ENCODE data around the gene SLC37A1.
A peak's percentile ranks its signal among the peaks of the same experiment; 100 is the strongest.

The SLC37A1 gene

DNA sequence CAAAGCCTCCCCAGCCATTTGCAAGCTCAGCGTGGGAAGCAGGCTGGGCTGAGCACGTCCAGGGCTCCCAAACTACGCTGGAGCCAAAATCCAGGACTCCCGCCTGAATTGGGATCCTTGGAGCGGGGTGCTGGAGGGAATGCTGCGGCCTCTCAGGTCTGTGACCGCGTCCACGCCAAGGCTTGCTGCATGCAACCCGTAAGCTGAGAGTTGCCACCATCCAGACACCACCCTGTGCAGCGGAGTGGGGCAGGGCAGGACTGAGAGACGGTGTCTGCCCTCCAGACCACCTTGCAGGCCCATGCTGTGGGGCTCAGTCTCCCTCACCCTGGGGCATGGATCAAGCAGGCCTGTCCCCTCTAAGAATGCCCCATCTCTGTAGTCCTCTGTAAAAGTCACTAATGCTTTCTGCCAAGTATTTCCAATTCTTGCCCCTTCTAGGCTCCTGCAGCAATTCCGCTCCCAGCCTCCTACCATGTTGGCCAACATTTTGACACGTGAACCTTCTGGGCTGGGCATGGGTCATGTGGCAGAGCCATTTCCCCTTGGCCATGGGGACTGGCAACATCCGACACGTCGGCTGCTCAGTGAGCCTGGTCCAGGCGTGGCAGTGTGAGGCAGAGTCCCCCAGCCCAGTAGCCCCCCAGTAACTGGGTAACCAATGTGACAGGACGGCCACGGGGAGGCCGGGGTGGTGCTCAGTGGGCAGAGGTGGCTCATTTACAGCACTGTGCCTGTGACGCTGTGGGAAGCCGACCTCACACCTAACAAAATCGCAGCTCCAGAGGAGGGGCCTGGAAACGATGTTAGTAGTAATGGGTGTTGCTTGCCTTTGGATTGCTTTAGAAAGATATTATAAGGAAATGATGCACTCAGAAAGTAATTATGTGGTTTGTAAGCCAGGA is 81.9 kb downstream of the SLC37A1 start:
- H3K27me3 ChIP-seq (ENCODE audit: control insufficient read depth in 1 of 2, insufficient read depth in 1 of 2, low read length in 2 of 2) = peaks cover 23 to 72% of the 10 kb centered on the region in 2 experiments
- no peak overlapping the region for H2BK120ac ChIP-seq (ENCODE audit: low read depth, low read length)
- H3K14ac ChIP-seq (ENCODE audit: low read length in 2 of 2) = peak overlapping the region in 1 of 2 experiments; percentile 31
- peaks cover 12% of the 10 kb centered on the region for H3K9me3 ChIP-seq (ENCODE audit: control insufficient read depth, low read length)
- no peak overlapping the region for H4K8ac ChIP-seq (ENCODE audit: low read length)
- 94% methylated on average over 25 of the region's 25 CpGs for WGBS
- no peak overlapping the region for H3K27ac ChIP-seq (ENCODE audit: low read length, poor library complexity, severe bottlenecking)
- no peak for DNase-seq
- no peak overlapping the region for H2AFZ ChIP-seq (ENCODE audit: low read depth, low read length)
- no peak overlapping the region for H3K4ac ChIP-seq (ENCODE audit: low read depth in 1 of 2, low read length in 2 of 2)
- no peak overlapping the region for H2BK5ac ChIP-seq (ENCODE audit: low read depth, low read length, poor library complexity, severe bottlenecking)
- H3K4me2 ChIP-seq (ENCODE audit: low read length, poor library complexity, severe bottlenecking) = no peak overlapping the region
- H2BK12ac ChIP-seq (ENCODE audit: low read length in 2 of 2) = no peak overlapping the region
- peak overlapping the region; percentile 28 for H4K91ac ChIP-seq (ENCODE audit: low read length)
- H3K18ac ChIP-seq (ENCODE audit: low read depth in 1 of 2, low read length in 2 of 2) = no peak overlapping the region
- H3K4me3 ChIP-seq (ENCODE audit: insufficient read depth in 1 of 2, low read depth in 1 of 2, low read length in 2 of 2) = no peak overlapping the region
- H3K9ac ChIP-seq (ENCODE audit: low read length) = no peak overlapping the region
- no peaks in the 10 kb centered on the region for H3K36me3 ChIP-seq (ENCODE audit: control insufficient read depth in 1 of 2, insufficient read depth in 2 of 2, low read depth in 1 of 2, low read length in 2 of 2)
- H3K4me1 ChIP-seq (ENCODE audit: control insufficient read depth, insufficient read depth, low read depth, low read length) = peaks cover 3% of the 10 kb centered on the region
- no peak overlapping the region for H2BK15ac ChIP-seq (ENCODE audit: low read depth, poor library complexity, severe bottlenecking)
- H3K23ac ChIP-seq (ENCODE audit: low read length in 2 of 2) = no peak overlapping the region
- H2AK5ac ChIP-seq (ENCODE audit: low read length, severe bottlenecking) = no peak overlapping the region
- H3K79me1 ChIP-seq (replicated peaks; ENCODE audit: low read length, poor library complexity, severe bottlenecking) = no peaks in the 10 kb centered on the region

DNA sequence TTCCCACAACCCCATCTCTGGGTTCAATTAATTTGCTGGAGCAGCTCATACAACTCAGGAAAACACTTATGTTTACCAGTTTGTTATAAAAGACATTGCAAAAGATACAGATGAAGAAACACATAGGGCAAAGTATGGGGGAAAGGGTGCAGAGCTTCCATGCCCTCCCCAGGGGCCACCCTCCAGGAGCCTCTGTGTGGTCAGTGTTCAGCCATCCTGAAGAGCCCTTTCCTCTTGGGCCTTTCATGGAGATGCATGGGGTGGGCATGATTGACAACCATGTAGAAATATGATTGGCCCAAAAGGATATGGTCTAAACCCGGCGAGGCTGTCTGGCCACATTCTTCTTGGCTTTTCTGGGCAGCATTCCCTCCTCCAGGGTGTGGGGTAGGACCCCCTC is 83.0 kb downstream of the SLC37A1 start:
- H3K4me2 ChIP-seq (ENCODE audit: low read length, poor library complexity, severe bottlenecking) = no peak overlapping the region
- no peak overlapping the region for H2BK5ac ChIP-seq (ENCODE audit: low read depth, low read length, poor library complexity, severe bottlenecking)
- 100% methylated on average over 2 of the region's 2 CpGs for WGBS

DNA sequence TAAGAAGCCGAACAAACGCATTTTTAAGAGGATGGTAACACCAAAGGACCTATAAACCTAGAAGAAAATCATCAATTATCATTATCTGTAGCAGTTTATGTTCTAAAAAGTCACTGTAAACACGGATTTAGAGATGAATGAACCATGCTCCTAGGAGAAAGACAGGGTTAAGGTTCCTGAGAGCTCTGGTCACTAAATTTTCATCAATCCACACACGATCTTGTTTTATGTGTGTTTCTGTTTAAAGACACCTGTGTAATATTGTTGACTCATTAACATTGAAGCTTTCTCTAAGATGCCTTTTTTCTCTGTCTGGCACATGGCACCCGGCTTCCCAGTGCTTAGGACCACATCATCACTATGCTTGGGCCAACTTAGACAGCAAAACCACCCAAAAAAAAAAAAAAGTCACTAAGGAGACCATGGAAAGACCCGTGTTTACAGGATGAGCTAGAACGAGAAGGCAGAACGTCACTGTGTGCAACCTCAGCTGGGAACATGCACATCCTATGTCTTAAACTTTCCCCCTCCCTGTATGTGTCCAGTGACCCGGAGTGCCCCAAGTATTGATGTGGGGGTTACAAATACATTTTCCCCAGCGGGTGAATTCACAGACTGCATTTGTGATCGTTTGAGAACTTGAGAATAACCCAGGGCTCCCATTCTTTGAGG is 84.0 kb downstream of the SLC37A1 start:
- H3K9me3 ChIP-seq (ENCODE audit: control insufficient read depth, low read length) = peaks cover 12% of the 10 kb centered on the region
- no peak overlapping the region for H2BK12ac ChIP-seq (ENCODE audit: low read length in 2 of 2)
- H3K23ac ChIP-seq (ENCODE audit: low read length in 2 of 2) = no peak overlapping the region
- H4K8ac ChIP-seq (ENCODE audit: low read length) = no peak overlapping the region
- no peak overlapping the region for H3K4me3 ChIP-seq (ENCODE audit: insufficient read depth in 1 of 2, low read depth in 1 of 2, low read length in 2 of 2)
- H3K4me2 ChIP-seq (ENCODE audit: low read length, poor library complexity, severe bottlenecking) = no peak overlapping the region
- H3K4me1 ChIP-seq (ENCODE audit: control insufficient read depth, insufficient read depth, low read depth, low read length) = peaks cover 3% of the 10 kb centered on the region
- H3K36me3 ChIP-seq (ENCODE audit: control insufficient read depth in 1 of 2, insufficient read depth in 2 of 2, low read depth in 1 of 2, low read length in 2 of 2) = no peaks in the 10 kb centered on the region
- no peak overlapping the region for H3K18ac ChIP-seq (ENCODE audit: low read depth in 1 of 2, low read length in 2 of 2)
- H3K14ac ChIP-seq (ENCODE audit: low read length in 2 of 2) = no peak overlapping the region
- H3K27me3 ChIP-seq (ENCODE audit: control insufficient read depth in 1 of 2, insufficient read depth in 1 of 2, low read length in 2 of 2) = peaks cover 21 to 64% of the 10 kb centered on the region in 2 experiments
- no peak overlapping the region for H3K9ac ChIP-seq (ENCODE audit: low read length)
- H2BK120ac ChIP-seq (ENCODE audit: low read depth, low read length) = no peak overlapping the region
- H2BK5ac ChIP-seq (ENCODE audit: low read depth, low read length, poor library complexity, severe bottlenecking) = no peak overlapping the region
- H2AK5ac ChIP-seq (ENCODE audit: low read length, severe bottlenecking) = no peak overlapping the region
- no peak for DNase-seq
- no peak overlapping the region for H3K4ac ChIP-seq (ENCODE audit: low read depth in 1 of 2, low read length in 2 of 2)
- H3K79me1 ChIP-seq (replicated peaks; ENCODE audit: low read length, poor library complexity, severe bottlenecking) = no peaks in the 10 kb centered on the region
- WGBS = 84% methylated on average over 7 of the region's 11 CpGs
- no peak overlapping the region for H2BK15ac ChIP-seq (ENCODE audit: low read depth, poor library complexity, severe bottlenecking)
- no peak overlapping the region for H3K27ac ChIP-seq (ENCODE audit: low read length, poor library complexity, severe bottlenecking)
- H4K91ac ChIP-seq (ENCODE audit: low read length) = no peak overlapping the region
- H2AFZ ChIP-seq (ENCODE audit: low read depth, low read length) = no peak overlapping the region

More for the DNA sequence above, 83.0 kb downstream of the SLC37A1 start:
- no peak overlapping the region for H4K8ac ChIP-seq (ENCODE audit: low read length)
- no peak overlapping the region for H2BK15ac ChIP-seq (ENCODE audit: low read depth, poor library complexity, severe bottlenecking)
- H3K79me1 ChIP-seq (replicated peaks; ENCODE audit: low read length, poor library complexity, severe bottlenecking) = no peaks in the 10 kb centered on the region
- H3K23ac ChIP-seq (ENCODE audit: low read length in 2 of 2) = no peak overlapping the region
- no peak overlapping the region for H3K4ac ChIP-seq (ENCODE audit: low read depth in 1 of 2, low read length in 2 of 2)
- H2BK120ac ChIP-seq (ENCODE audit: low read depth, low read length) = no peak overlapping the region
- no peak overlapping the region for H3K9ac ChIP-seq (ENCODE audit: low read length)
- H3K27me3 ChIP-seq (ENCODE audit: control insufficient read depth in 1 of 2, insufficient read depth in 1 of 2, low read length in 2 of 2) = peaks cover 26 to 67% of the 10 kb centered on the region in 2 experiments
- no peak overlapping the region for H2AFZ ChIP-seq (ENCODE audit: low read depth, low read length)
- no peak overlapping the region for H4K91ac ChIP-seq (ENCODE audit: low read length)
- H3K4me1 ChIP-seq (ENCODE audit: control insufficient read depth, insufficient read depth, low read depth, low read length) = peaks cover 3% of the 10 kb centered on the region
- peaks cover 12% of the 10 kb centered on the region for H3K9me3 ChIP-seq (ENCODE audit: control insufficient read depth, low read length)
- no peak overlapping the region for H2BK12ac ChIP-seq (ENCODE audit: low read length in 2 of 2)
- H3K36me3 ChIP-seq (ENCODE audit: control insufficient read depth in 1 of 2, insufficient read depth in 2 of 2, low read depth in 1 of 2, low read length in 2 of 2) = no peaks in the 10 kb centered on the region
- H3K4me3 ChIP-seq (ENCODE audit: insufficient read depth in 1 of 2, low read depth in 1 of 2, low read length in 2 of 2) = no peak overlapping the region
- no peak overlapping the region for H2AK5ac ChIP-seq (ENCODE audit: low read length, severe bottlenecking)
- H3K27ac ChIP-seq (ENCODE audit: low read length, poor library complexity, severe bottlenecking) = no peak overlapping the region
- no peak overlapping the region for H3K14ac ChIP-seq (ENCODE audit: low read length in 2 of 2)
- H3K18ac ChIP-seq (ENCODE audit: low read depth in 1 of 2, low read length in 2 of 2) = no peak overlapping the region
- no peak for DNase-seq

DNA sequence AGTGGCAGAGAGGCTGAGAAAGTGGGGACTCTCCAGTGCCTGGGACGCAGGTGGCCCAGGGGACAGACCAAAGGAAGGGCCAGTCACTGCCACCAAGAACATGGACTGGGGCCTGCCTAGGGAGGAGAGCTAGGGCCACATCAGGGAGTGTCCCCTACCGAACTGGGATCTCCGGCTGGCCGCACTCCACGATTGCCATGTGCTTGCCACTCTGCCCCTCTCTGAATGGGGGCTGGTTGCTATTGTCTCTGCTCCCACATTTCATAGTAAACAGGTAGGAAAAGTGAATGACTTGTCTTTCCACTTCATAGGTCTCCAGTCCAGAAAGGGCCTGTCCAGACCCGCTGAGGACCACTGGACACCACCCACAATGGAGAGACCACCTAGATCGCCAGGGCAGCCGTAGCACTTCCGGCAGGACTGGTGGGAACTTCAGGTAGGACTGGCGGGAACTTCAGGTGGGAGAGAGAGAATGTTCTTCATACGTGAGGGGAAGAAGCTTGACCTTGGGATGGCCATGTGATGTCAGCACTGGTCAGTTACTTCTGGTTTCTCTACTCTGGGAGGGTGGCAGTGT is 84.6 kb downstream of the SLC37A1 start:
- no peak overlapping the region for H2BK15ac ChIP-seq (ENCODE audit: low read depth, poor library complexity, severe bottlenecking)
- H4K8ac ChIP-seq (ENCODE audit: low read length) = no peak overlapping the region
- H3K9me3 ChIP-seq (ENCODE audit: control insufficient read depth, low read length) = peaks cover 12% of the 10 kb centered on the region
- H2BK5ac ChIP-seq (ENCODE audit: low read depth, low read length, poor library complexity, severe bottlenecking) = no peak overlapping the region
- no peak overlapping the region for H3K4ac ChIP-seq (ENCODE audit: low read depth in 1 of 2, low read length in 2 of 2)
- DNase-seq = no peak
- no peak overlapping the region for H3K4me3 ChIP-seq (ENCODE audit: insufficient read depth in 1 of 2, low read depth in 1 of 2, low read length in 2 of 2)
- no peak overlapping the region for H3K27ac ChIP-seq (ENCODE audit: low read length, poor library complexity, severe bottlenecking)
- no peak overlapping the region for H2AK5ac ChIP-seq (ENCODE audit: low read length, severe bottlenecking)
- WGBS = 92% methylated on average over 11 of the region's 11 CpGs
- H3K18ac ChIP-seq (ENCODE audit: low read depth in 1 of 2, low read length in 2 of 2) = no peak overlapping the region
- no peaks in the 10 kb centered on the region for H3K4me1 ChIP-seq (ENCODE audit: control insufficient read depth, insufficient read depth, low read depth, low read length)
- no peak overlapping the region for H3K4me2 ChIP-seq (ENCODE audit: low read length, poor library complexity, severe bottlenecking)
- H3K79me1 ChIP-seq (replicated peaks; ENCODE audit: low read length, poor library complexity, severe bottlenecking) = no peaks in the 10 kb centered on the region
- H3K36me3 ChIP-seq (ENCODE audit: control insufficient read depth in 1 of 2, insufficient read depth in 2 of 2, low read depth in 1 of 2, low read length in 2 of 2) = no peaks in the 10 kb centered on the region
- no peak overlapping the region for H4K91ac ChIP-seq (ENCODE audit: low read length)
- no peak overlapping the region for H3K23ac ChIP-seq (ENCODE audit: low read length in 2 of 2)
- peak overlapping the region in 1 of 2 experiments; percentile 31 for H3K14ac ChIP-seq (ENCODE audit: low read length in 2 of 2)
- no peak overlapping the region for H2AFZ ChIP-seq (ENCODE audit: low read depth, low read length)
- no peak overlapping the region for H3K9ac ChIP-seq (ENCODE audit: low read length)
- H2BK120ac ChIP-seq (ENCODE audit: low read depth, low read length) = no peak overlapping the region
- peaks cover 17 to 59% of the 10 kb centered on the region in 2 experiments for H3K27me3 ChIP-seq (ENCODE audit: control insufficient read depth in 1 of 2, insufficient read depth in 1 of 2, low read length in 2 of 2)
- no peak overlapping the region for H2BK12ac ChIP-seq (ENCODE audit: low read length in 2 of 2)
